ENCODE results near the gene E4F1.

Gene E4F1

DNA sequence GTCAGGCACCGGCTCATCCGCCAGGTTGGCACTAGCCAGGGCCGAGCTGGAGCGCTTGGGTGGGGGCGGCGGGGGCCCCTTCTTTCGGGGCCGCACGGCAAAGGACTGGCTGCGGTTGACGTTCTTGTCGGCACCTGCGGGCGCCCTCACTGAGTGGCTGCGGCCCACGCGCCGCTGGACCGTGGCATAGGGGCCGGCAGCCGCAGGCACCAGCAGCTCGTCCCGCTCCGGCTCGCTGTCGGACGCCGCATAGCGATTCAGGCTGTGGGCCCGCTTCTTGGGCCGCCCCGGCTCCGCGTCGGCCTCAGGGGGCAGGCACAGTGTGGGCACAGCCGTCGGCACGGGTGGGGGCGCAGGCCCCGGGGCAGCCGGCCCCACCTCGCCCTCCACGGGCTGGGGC lies 42.9 kb upstream of the E4F1 start:
- H3K36me3 ChIP-seq (ENCODE audit: control insufficient read depth, low read length) = peaks cover 35% of the 10 kb centered on the region
- H3K4me1 ChIP-seq (ENCODE audit: control insufficient read depth, low read length) = 0 out of 2 replicates have a peak, but pooled peaks cover 2% of the 10 kb centered on the region
- no peaks in the 10 kb centered on the region for H3K27me3 ChIP-seq (ENCODE audit: control insufficient read depth, low read length)
- H3K9me2 ChIP-seq (replicated peaks; ENCODE audit: control insufficient read depth, low read length) = no peaks in the 10 kb centered on the region
- H3K4me2 ChIP-seq (ENCODE audit: low read length) = no peak overlapping the region
- H4K20me1 ChIP-seq (ENCODE audit: control insufficient read depth, insufficient read depth, low read depth, low read length) = no peaks in the 10 kb centered on the region
- no peaks in the 10 kb centered on the region for H3K9me3 ChIP-seq (ENCODE audit: control insufficient read depth, insufficient read depth, low read length)
- H3K27ac ChIP-seq (ENCODE audit: low read depth, low read length) = no peak overlapping the region
- TF ChIP-seq, protein P1, sequence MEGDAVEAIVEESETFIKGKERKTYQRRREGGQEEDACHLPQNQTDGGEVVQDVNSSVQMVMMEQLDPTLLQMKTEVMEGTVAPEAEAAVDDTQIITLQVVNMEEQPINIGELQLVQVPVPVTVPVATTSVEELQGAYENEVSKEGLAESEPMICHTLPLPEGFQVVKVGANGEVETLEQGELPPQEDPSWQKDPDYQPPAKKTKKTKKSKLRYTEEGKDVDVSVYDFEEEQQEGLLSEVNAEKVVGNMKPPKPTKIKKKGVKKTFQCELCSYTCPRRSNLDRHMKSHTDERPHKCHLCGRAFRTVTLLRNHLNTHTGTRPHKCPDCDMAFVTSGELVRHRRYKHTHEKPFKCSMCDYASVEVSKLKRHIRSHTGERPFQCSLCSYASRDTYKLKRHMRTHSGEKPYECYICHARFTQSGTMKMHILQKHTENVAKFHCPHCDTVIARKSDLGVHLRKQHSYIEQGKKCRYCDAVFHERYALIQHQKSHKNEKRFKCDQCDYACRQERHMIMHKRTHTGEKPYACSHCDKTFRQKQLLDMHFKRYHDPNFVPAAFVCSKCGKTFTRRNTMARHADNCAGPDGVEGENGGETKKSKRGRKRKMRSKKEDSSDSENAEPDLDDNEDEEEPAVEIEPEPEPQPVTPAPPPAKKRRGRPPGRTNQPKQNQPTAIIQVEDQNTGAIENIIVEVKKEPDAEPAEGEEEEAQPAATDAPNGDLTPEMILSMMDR (IDR thresholded peaks at IDR 0.05; ENCODE audit: low read depth, low read length, poor library complexity, severe bottlenecking) = no peak
- no peak for TF ChIP-seq EZH2phosphoT487 (IDR thresholded peaks at IDR 0.05; ENCODE audit: borderline replicate concordance, low read length)
- no peaks in the 10 kb centered on the region for H3K79me2 ChIP-seq (ENCODE audit: control insufficient read depth, low read length)
- H3F3A ChIP-seq (ENCODE audit: control insufficient read depth, insufficient read depth) = no peaks in the 10 kb centered on the region
- H3K4me3 ChIP-seq (ENCODE audit: low read length) = no peak overlapping the region

DNA sequence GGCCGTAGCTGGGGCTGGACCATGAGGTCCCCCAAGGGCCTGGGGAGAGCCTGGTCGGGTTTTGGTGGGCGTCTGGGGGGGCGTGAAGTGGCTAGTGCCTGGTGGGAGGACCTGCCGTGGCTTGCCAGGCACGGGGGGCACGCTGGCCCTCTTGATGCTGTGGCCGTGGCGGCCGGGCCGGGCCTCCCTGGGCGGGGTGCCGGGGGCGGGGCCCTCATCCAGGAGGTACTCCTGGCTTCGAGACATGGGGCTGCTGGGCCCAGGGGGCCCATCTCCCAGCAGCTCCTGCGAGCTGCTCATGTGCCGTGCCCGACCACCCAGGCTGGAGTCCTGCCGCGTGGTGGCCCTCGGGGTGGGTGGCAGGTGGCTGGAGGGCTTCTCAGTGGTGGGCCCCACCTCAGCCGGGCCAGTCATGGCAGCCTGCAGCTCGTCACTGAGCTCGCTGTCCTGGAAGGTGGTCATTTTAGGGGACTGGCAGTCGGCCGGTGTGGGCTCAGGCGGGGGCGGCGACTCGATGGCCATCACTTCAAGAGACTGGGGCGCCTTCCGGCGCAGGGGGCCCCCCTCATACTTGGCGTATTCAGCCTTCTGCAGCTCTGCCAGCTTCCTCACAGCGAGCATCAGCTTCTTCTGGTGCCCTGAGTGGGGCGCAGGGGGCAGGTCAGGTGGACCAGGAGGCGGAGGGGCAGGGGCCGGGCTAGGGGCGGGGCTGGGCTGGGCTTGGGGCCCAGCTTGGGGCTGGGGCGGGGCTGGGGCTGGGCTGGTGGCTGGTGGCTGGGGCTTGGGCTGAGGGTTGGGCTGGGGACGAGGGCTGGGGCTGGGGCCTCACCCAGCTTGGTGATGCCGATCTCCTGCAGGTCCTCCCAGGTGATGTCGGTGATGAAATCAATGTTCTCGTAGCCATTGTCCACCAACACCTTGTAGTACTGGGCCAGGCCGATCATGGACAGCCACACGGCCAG lies 42.1 kb upstream of the E4F1 start:
- Histone ChIP-seq H3K4me3 (ENCODE audit: low read length) (no peak overlapping the region), H3K9me3 (ENCODE audit: control insufficient read depth, insufficient read depth, low read length) (no peaks in the 10 kb centered on the region), H3F3A (ENCODE audit: control insufficient read depth, insufficient read depth) (no peaks in the 10 kb centered on the region), H3K4me1 (ENCODE audit: control insufficient read depth, low read length) (0 out of 2 replicates have a peak, but pooled peaks cover 2% of the 10 kb centered on the region), H3K9me2 (replicated peaks; ENCODE audit: control insufficient read depth, low read length) (no peaks in the 10 kb centered on the region), H3K36me3 (ENCODE audit: control insufficient read depth, low read length) (peaks cover 27% of the 10 kb centered on the region), H3K27ac (ENCODE audit: low read depth, low read length) (no peak overlapping the region), H4K20me1 (ENCODE audit: control insufficient read depth, insufficient read depth, low read depth, low read length) (no peaks in the 10 kb centered on the region), H3K27me3 (ENCODE audit: control insufficient read depth, low read length) (no peaks in the 10 kb centered on the region), H3K4me2 (ENCODE audit: low read length) (no peak overlapping the region), H3K79me2 (ENCODE audit: control insufficient read depth, low read length) (no peaks in the 10 kb centered on the region)
- TF ChIP-seq, protein P1 (IDR thresholded peaks at IDR 0.05; ENCODE audit: low read depth, low read length, poor library complexity, severe bottlenecking) = no peak
- no peak for TF ChIP-seq EZH2phosphoT487 (IDR thresholded peaks at IDR 0.05; ENCODE audit: borderline replicate concordance, low read length)

DNA sequence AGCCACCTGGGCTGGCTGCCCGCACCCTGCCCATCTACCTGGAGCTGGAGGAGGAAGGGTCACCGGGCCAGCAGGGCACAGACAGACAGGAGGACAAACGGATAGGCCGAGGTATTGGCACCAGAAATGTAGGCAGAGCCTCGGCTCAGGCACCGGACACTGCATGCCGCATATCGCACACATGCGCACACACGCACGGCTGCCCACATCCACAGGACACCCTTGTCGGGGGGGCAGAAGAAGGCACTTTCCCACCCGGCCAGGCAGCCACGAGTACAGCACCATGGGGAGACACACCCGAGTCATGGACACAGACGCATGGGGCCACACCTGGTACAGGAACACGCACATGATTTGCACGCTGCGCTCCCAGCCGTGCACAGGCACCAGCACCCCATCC lies 41.4 kb upstream of the E4F1 start:
- Histone ChIP-seq H3K9me3 (ENCODE audit: control insufficient read depth, insufficient read depth, low read length) (no peaks in the 10 kb centered on the region), H3K27me3 (ENCODE audit: control insufficient read depth, low read length) (no peaks in the 10 kb centered on the region), H3K4me1 (ENCODE audit: control insufficient read depth, low read length) (0 out of 2 replicates have a peak, but pooled peaks cover 2% of the 10 kb centered on the region), H3K27ac (ENCODE audit: low read depth, low read length) (no peak overlapping the region), H4K20me1 (ENCODE audit: control insufficient read depth, insufficient read depth, low read depth, low read length) (no peaks in the 10 kb centered on the region), H3K9me2 (replicated peaks; ENCODE audit: control insufficient read depth, low read length) (no peaks in the 10 kb centered on the region), H3F3A (ENCODE audit: control insufficient read depth, insufficient read depth) (no peaks in the 10 kb centered on the region), H3K36me3 (ENCODE audit: control insufficient read depth, low read length) (peaks cover 22% of the 10 kb centered on the region), H3K4me2 (ENCODE audit: low read length) (no peak overlapping the region), H3K79me2 (ENCODE audit: control insufficient read depth, low read length) (no peaks in the 10 kb centered on the region), H3K4me3 (ENCODE audit: low read length) (no peak overlapping the region)
- no peak for TF ChIP-seq EZH2phosphoT487 (IDR thresholded peaks at IDR 0.05; ENCODE audit: borderline replicate concordance, low read length)

DNA sequence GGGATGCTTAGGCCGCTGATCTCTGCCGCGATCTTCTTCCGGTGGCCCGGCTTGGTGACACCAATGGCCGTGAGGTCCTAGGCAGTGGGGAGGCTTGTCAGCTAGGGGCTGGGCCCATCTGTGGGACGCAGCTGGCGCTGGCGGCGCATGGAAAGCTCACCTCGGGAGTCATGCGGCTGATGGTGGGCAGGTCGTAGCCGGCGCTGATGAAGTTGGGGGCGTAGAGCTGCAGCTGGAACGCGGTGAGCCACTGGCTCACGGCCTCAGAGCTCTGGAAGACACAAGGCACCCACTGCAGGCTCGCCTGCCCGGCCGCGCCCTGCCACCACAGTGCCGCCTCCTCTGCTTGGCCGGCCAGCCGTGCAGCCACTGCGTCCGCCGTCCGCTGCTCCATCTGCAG lies 39.7 kb upstream of the E4F1 start:
- H4K20me1 ChIP-seq (ENCODE audit: control insufficient read depth, insufficient read depth, low read depth, low read length) = no peaks in the 10 kb centered on the region
- H3K4me3 ChIP-seq (ENCODE audit: low read length) = no peak overlapping the region
- no peaks in the 10 kb centered on the region for H3K27me3 ChIP-seq (ENCODE audit: control insufficient read depth, low read length)
- H3K79me2 ChIP-seq (ENCODE audit: control insufficient read depth, low read length) = no peaks in the 10 kb centered on the region
- H3K9me3 ChIP-seq (ENCODE audit: control insufficient read depth, insufficient read depth, low read length) = no peaks in the 10 kb centered on the region
- 0 out of 2 replicates have a peak, but pooled peaks cover 2% of the 10 kb centered on the region for H3K4me1 ChIP-seq (ENCODE audit: control insufficient read depth, low read length)
- no peaks in the 10 kb centered on the region for H3K9me2 ChIP-seq (replicated peaks; ENCODE audit: control insufficient read depth, low read length)
- no peak overlapping the region for H3K4me2 ChIP-seq (ENCODE audit: low read length)
- H3K27ac ChIP-seq (ENCODE audit: low read depth, low read length) = no peak overlapping the region
- peaks cover 7% of the 10 kb centered on the region; the same call in 1 of the 2 replicates for H3K36me3 ChIP-seq (ENCODE audit: control insufficient read depth, low read length)
- no peaks in the 10 kb centered on the region for H3F3A ChIP-seq (ENCODE audit: control insufficient read depth, insufficient read depth)
- TF ChIP-seq, protein P1 (IDR thresholded peaks at IDR 0.05; ENCODE audit: low read depth, low read length, poor library complexity, severe bottlenecking) = no peak
- TF ChIP-seq EZH2phosphoT487 (IDR thresholded peaks at IDR 0.05; ENCODE audit: borderline replicate concordance, low read length) = no peak
